ENCODE measurements around the gene PLCB1.

The PLCB1 gene

GRCh38 chr20:8166730-8167129 lies 34.7 kb downstream of the PLCB1 start:
- TF ChIP-seq, protein P1, sequence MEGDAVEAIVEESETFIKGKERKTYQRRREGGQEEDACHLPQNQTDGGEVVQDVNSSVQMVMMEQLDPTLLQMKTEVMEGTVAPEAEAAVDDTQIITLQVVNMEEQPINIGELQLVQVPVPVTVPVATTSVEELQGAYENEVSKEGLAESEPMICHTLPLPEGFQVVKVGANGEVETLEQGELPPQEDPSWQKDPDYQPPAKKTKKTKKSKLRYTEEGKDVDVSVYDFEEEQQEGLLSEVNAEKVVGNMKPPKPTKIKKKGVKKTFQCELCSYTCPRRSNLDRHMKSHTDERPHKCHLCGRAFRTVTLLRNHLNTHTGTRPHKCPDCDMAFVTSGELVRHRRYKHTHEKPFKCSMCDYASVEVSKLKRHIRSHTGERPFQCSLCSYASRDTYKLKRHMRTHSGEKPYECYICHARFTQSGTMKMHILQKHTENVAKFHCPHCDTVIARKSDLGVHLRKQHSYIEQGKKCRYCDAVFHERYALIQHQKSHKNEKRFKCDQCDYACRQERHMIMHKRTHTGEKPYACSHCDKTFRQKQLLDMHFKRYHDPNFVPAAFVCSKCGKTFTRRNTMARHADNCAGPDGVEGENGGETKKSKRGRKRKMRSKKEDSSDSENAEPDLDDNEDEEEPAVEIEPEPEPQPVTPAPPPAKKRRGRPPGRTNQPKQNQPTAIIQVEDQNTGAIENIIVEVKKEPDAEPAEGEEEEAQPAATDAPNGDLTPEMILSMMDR (IDR thresholded peaks at IDR 0.05; ENCODE audit: low read depth, low read length), result no peak
- no peak for DNase-seq (ENCODE audit: low read depth in 2 of 2)
- no peak overlapping the region for H3K4me3 ChIP-seq (replicated peaks in 1 of 2; ENCODE audit: low read depth in 2 of 2, low read length in 2 of 2)

GRCh38 chr20:8168785-8169288 lies 36.8 kb downstream of the PLCB1 start:
- H3K4me3 ChIP-seq (replicated peaks in 1 of 2; ENCODE audit: low read depth in 2 of 2, low read length in 2 of 2), result no peak overlapping the region
- TF ChIP-seq, protein P1 (IDR thresholded peaks at IDR 0.05; ENCODE audit: low read depth, low read length), result no peak
- DNase-seq (ENCODE audit: low read depth in 2 of 2), result no peak

DNA sequence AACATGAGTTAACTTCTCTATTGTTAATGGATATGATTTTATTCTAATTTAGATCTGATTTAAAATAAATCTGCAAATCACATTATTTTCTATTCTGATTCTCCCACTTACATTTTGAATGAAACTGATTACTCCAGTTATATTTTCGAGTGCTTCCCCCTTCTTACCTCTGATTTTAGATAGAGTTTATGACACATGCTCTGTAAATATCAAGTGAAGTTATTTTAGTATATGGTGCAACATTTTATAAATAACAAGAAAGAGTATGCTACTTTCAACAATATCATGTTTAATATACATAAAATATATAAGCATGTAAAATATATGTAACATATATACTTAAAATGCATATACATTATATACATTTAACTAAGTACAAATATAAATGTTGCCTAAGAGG lies 38.9 kb downstream of the PLCB1 start:
- no peak for DNase-seq (ENCODE audit: low read depth in 2 of 2)
- no peak overlapping the region for H3K4me3 ChIP-seq (replicated peaks in 1 of 2; ENCODE audit: low read depth in 2 of 2, low read length in 2 of 2)
- TF ChIP-seq, protein P1 (IDR thresholded peaks at IDR 0.05; ENCODE audit: low read depth, low read length), result no peak

DNA sequence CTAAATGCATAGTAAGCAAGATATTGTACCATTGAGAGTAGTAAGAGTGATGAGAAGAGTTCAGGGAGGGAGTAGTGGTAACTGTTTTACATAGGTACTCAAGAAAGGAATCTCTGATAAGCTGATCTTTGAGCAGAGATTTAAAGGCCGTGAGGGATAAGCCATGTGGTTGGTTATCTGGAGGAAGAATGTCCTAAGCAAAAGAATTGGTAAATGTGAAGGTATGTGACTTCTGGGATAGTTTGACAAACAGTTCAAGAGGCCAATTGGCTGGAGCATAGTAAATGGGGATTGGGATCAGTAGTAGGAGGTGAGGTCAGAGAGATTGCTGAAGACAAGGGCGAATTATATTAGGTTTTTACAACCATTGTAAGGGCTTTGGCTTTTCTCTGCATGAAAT lies 40.1 kb downstream of the PLCB1 start:
- TF ChIP-seq, protein P1 (IDR thresholded peaks at IDR 0.05; ENCODE audit: low read depth, low read length), result no peak
- H3K4me3 ChIP-seq (replicated peaks in 1 of 2; ENCODE audit: low read depth in 2 of 2, low read length in 2 of 2), result no peak overlapping the region
- no peak for DNase-seq (ENCODE audit: low read depth in 2 of 2)

DNA sequence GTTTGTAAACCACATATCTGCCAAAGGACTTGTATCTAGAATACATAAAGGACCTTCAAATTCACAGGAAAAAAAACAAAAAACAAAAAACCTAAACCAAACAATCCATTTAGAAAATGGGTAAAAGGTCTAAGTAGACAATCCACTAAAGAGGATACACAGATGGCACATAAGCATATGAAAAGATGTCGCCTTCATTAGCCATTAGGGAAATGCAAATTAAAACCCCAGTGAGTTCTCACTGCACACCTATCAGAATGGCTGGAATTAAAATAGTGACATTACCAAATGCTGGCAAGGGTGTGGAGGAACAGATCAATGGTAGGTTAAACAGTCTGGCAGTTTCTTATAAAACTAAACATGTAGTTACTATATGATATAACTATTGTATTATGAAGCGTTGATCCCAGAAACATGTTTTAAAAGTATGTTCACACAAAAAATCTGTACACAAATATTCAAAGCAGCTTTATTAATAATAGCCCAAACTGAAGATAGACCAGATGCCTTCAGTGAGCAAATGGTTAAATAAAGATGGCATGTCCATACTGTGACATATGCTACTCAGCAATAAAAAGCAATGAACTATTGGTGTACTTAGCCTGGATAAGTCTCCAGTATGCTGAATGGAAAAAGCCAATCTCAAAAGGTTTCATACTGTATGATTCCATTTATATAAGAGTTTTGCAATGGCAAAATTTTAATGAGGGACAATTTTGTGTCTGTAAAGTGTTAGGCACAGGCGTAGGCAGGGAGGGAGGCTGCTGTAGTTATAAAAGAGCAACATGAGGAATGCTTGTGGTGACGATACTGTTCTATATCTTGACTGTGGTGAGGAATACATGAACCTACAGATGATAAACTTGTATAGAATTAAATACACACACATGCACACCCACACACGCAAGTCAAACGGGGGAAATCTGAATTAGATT lies 43.9 kb downstream of the PLCB1 start:
- no peak overlapping the region for H3K4me3 ChIP-seq (replicated peaks in 1 of 2; ENCODE audit: low read depth in 2 of 2, low read length in 2 of 2)
- no peak for DNase-seq (ENCODE audit: low read depth in 2 of 2)
- TF ChIP-seq, protein P1 (IDR thresholded peaks at IDR 0.05; ENCODE audit: low read depth, low read length), result no peak

DNA sequence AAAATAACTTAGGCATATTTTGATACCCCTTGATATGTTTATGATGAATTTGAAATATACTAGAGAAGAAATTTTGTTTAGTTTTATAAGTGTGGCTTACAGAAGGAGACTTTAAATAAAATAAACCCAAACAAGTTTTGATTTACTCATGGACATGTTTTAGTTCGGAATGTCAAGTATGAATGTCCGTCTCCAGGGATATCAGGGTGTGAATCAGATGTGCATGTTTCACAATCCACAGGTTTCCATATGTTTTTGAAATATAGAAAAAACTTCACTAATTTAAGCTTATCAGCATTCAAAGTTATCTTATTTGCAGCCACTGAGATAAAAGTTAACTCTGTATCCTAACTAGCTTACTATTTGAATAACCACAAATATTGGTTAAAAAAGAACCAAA lies 51.5 kb downstream of the PLCB1 start:
- TF ChIP-seq, protein P1 (IDR thresholded peaks at IDR 0.05; ENCODE audit: low read depth, low read length), result no peak
- H3K4me3 ChIP-seq (replicated peaks in 1 of 2; ENCODE audit: low read depth in 2 of 2, low read length in 2 of 2), result no peak overlapping the region
- DNase-seq (ENCODE audit: low read depth in 2 of 2), result peak; percentile 39 to 81
